Lower leg skin (tissue), 3 donors: ENCODE data around the gene C11orf71.

Source experiments
- CTCF ChIP-seq, 3 donors: fragments of 450-650 bp; IDR thresholded peaks; one replicate each; pipeline ENCODE4 v1.5.1; 2016; ENCODE audit warnings: antibody characterized with exemption in 3 of 3, mild to moderate bottlenecking in 3 of 3, moderate library complexity in 2 of 3
- POLR2A ChIP-seq, 2 donors: fragments of 450-650 bp; IDR thresholded peaks; one replicate each; pipeline ENCODE4 v1.6.1; 2016 to 2017; ENCODE audit warnings: antibody characterized with exemption in 2 of 2, mild to moderate bottlenecking in 1 of 2, moderate library complexity in 1 of 2

GRCh38 chr11:114375052-114375451 lies 25.3 kb downstream of the C11orf71 start:
- TF ChIP-seq CTCF (IDR thresholded peaks at IDR 0.05) (no peak), POLR2A (IDR thresholded peaks at IDR 0.05) (no peak)
